ENCODE results near the gene SGCA. TPM values are rescaled to one million over a fixed set of nuclear protein-coding genes. Genes with fewer than 3 reads are reported as not detected.

The SGCA gene
- total RNA-seq, 4 donors from 2014 or later = 1.8 to 7.8 (median 4.9) TPM

DNA sequence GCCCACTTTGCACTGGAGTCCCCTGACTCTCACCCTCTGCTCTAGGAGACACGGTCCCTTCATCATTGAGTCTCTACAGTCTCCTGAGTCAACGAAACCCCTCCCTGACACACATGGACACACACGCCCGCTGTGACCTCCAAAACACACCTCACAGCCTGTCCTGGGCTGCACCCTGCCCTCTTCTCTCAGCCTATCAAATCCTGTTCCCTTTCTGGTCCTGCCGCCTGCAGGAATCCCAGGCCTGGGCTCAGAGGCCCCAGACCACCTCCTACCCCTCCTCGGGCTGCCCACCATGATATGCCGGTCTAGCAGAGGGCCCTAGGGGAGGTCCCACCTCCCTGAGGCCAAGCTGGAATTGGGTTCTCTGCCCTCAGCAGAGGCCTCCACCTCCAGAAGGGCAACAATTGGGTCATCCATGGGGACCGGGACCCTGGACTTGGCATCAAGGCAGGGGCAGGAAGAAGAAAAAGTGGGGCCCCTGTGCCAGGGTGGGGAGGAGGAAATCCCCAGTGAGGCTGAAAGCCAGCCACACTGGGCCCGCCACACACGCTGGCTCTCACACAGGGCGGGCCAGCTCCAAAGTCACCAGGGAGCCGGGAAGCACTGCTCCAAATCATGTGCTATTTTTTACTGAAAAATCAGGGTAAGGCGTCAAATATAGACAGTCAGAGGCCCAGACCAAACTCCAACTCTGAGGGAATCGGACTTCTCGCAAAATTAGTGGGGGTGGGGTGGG lies 18.7 kb upstream of the SGCA start:
- peak overlapping the region; percentile 81 to 94 (median 90) for H3K27ac ChIP-seq
- DNase-seq (ENCODE audit: low spot score in 2 of 2) = no peak
- H3K36me3 ChIP-seq = peaks cover 0 to 29% (median 1%) of the 10 kb centered on the region in 3 donors
- H3K27me3 ChIP-seq = no peaks in the 10 kb centered on the region
- H3K4me3 ChIP-seq = peak overlapping the region; percentile 72 to 96 (median 93)
- WGBS, 2 donors = 22 to 28% methylated on average over 15 of the region's 15 CpGs
- peaks cover 0 to 71% (median 37%) of the 10 kb centered on the region in 4 donors for H3K4me1 ChIP-seq
- TF ChIP-seq EP300 (IDR thresholded peaks at IDR 0.05) (peak in 1 of 2 donors; percentile 23), CTCF (IDR thresholded peaks at IDR 0.05) (no peak), POLR2A (IDR thresholded peaks at IDR 0.05) (no peak)
- H3K9me3 ChIP-seq = no peaks in the 10 kb centered on the region

DNA sequence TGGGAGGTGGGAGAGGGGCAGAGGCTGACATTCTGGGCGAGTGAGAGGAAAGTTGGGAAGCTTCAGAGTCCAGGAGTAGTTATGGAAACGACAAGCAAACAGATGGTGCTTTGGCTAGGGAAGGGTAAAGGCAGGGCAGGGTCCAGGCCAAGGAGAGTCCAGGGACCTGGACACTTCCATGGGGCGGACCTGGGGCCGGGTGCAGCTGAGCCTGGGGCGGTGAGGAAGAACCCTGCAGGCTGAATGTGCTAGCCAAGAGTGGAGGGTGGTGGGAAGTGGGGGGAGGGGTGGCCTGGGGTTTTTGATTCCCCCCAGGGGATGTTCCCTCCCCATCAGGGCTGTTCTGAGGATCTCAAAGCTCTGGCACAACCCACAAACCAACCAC lies 18.0 kb upstream of the SGCA start:
- H3K36me3 ChIP-seq = peaks cover 0 to 22% (median 0%) of the 10 kb centered on the region in 3 donors
- peaks cover 0 to 76% (median 41%) of the 10 kb centered on the region in 4 donors for H3K4me1 ChIP-seq
- no peaks in the 10 kb centered on the region for H3K27me3 ChIP-seq
- H3K27ac ChIP-seq = peak overlapping the region; percentile 81 to 94 (median 90)
- H3K9me3 ChIP-seq = no peaks in the 10 kb centered on the region
- DNase-seq (ENCODE audit: low spot score in 2 of 2) = no peak
- TF ChIP-seq CTCF (IDR thresholded peaks at IDR 0.05) = no peak
- TF ChIP-seq POLR2A (IDR thresholded peaks at IDR 0.05) = no peak
- no peak for TF ChIP-seq EP300 (IDR thresholded peaks at IDR 0.05)
- WGBS, 2 donors = 11 to 13% methylated on average over 5 of the region's 5 CpGs
- H3K4me3 ChIP-seq = peak overlapping the region; percentile 72 to 96 (median 93)

DNA sequence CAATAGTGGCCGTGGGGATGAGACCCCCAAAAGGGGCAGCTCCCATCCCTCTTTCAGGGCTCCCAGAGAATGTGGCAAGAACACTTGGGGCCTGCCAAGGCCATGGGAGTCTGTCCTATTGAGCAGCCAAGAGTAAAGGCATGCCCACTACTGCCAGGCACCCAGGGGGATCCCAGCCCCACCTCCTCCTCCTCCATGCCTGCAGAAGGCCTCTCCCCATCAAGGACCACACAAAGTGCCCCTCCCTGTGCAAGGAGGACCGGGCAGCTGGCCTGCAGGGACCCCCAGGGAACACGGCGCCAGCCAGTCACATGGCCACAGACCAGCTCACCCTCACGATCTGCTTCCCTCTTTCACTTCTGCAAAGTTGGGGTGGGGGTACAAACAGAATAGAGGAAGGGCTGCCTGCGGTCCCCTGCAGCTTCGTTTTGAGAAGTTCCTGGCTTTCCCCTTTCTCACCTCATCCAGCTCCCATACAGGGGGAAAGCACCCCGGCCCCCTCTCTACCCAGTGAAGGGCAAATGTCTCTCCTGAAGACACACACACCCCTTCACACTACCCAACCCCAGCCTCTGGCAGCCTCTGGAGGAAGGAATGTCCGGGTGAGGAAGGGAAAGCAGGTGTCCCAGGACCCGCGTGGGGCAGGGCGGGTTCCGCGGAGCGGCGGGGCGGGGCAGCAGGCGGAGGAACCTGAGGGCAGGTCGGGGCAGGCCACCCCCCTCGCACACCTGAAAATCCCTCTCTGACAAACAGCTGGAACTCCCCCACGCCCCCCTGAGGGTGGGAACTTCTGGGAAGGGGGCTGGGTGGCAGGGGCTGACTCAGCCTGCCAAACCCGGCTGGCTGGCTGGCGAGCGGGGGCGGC lies 17.3 kb upstream of the SGCA start:
- Histone ChIP-seq H3K27ac (peak overlapping the region; percentile 81 to 94 (median 90)), H3K4me3 (peak overlapping the region; percentile 72 to 96 (median 93)), H3K9me3 (no peaks in the 10 kb centered on the region), H3K36me3 (peaks cover 0 to 16% (median 0%) of the 10 kb centered on the region in 3 donors), H3K4me1 (peaks cover 0 to 79% (median 40%) of the 10 kb centered on the region in 4 donors), H3K27me3 (no peaks in the 10 kb centered on the region)
- TF ChIP-seq POLR2A (IDR thresholded peaks at IDR 0.05) (no peak), CTCF (IDR thresholded peaks at IDR 0.05) (peak in 1 of 5 experiments; percentile 13), EP300 (IDR thresholded peaks at IDR 0.05) (peak in 1 of 2 donors; percentile 30)
- 3 to 4% methylated on average over 9 to 23 of the region's 25 CpGs for WGBS, 2 donors
- peak in 1 of 2 donors; percentile 54 for DNase-seq (ENCODE audit: low spot score in 2 of 2)

DNA sequence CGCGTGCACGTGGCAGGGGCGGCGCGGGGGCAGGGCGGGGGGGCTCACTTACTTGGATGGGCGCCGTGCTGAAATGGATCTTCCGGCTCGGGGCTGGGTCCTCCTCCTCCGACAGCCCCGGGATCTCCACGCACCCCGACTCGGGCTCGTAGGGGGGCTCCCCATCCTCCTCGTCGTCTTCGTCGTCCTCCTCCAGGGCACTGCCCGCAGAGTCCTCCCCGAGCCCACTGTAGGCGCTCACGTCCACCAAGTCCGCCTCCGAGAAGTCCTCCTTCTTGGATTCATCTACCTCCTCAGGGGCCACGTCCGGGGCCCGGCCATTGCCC lies 16.8 kb upstream of the SGCA start:
- Histone ChIP-seq H3K27ac (peak overlapping the region; percentile 81 to 94 (median 90)), H3K4me1 (peaks cover 0 to 83% (median 43%) of the 10 kb centered on the region in 4 donors), H3K9me3 (no peaks in the 10 kb centered on the region), H3K36me3 (peaks cover 0 to 10% (median 0%) of the 10 kb centered on the region in 3 donors), H3K4me3 (peak overlapping the region; percentile 72 to 96 (median 93)), H3K27me3 (no peaks in the 10 kb centered on the region)
- TF ChIP-seq POLR2A (IDR thresholded peaks at IDR 0.05) (no peak), EP300 (IDR thresholded peaks at IDR 0.05) (no peak), CTCF (IDR thresholded peaks at IDR 0.05) (no peak)
- 0 to 1% methylated on average over 13 to 25 of the region's 30 CpGs for WGBS, 2 donors
- no peak for DNase-seq (ENCODE audit: low spot score in 2 of 2)

Data from tibial nerve (tissue), 4 donors.